Esophagus squamous epithelium (tissue), 5 donors: Measurements from ENCODE around the gene SPPL2B. TPM values are rescaled to one million over a fixed set of nuclear protein-coding genes. Genes with fewer than 3 reads are reported as not detected.

Source experiments
- DNase-seq: peaks from one replicate; lab custom pipeline; 2025; lab: John Stamatoyannopoulos, UW
- H3K27ac ChIP-seq, 4 donors: fragments of 200-600 bp; sonication (generic); one replicate each; pipeline ENCODE4 v1.5.1; 2016 to 2019; ENCODE audit warnings: mild to moderate bottlenecking in 1 of 4
- H3K27me3 ChIP-seq, 4 donors: fragments of 200-600 bp; sonication (generic); 1 replicate in 3 of 4; 2 replicates in 1 of 4; pipeline versions ENCODE4 v1.5.1 to v1.6.0; 2017 to 2021; ENCODE audit warnings: antibody characterized with exemption in 1 of 4
- H3K36me3 ChIP-seq, 3 donors: fragments of 200-600 bp; sonication (generic); one replicate each; pipeline ENCODE4 v1.5.1; 2016 to 2019
- H3K4me1 ChIP-seq, 3 donors: fragments of 200-600 bp; sonication (generic); one replicate each; pipeline ENCODE4 v1.5.1; 2017 to 2019
- H3K4me3 ChIP-seq, 4 donors: fragments of 200-600 bp; sonication (generic); 1 replicate in 3 of 4; 2 replicates in 1 of 4; pipeline ENCODE4 v1.5.1; 2016 to 2019; ENCODE audit warnings: mild to moderate bottlenecking in 2 of 4, moderate library complexity in 1 of 4
- H3K9me3 ChIP-seq, 3 donors: fragments of 200-600 bp; sonication (generic); one replicate each; pipeline ENCODE4 v1.5.1; 2016 to 2019
- CTCF ChIP-seq, 6 experiments: fragments of 450-650 bp in 4 of 6; fragments of 200-600 bp in 2 of 6; sonication (generic) in 2 of 6; IDR thresholded peaks; one replicate each; pipeline ENCODE4 v1.5.1; 2016 to 2019; ENCODE audit warnings: antibody characterized with exemption in 6 of 6, mild to moderate bottlenecking in 4 of 6, moderate library complexity in 4 of 6
- POLR2A ChIP-seq, 4 donors: fragments of 450-650 bp; IDR thresholded peaks; one replicate each; pipeline ENCODE4 v1.6.1; 2017; ENCODE audit warnings: antibody characterized with exemption in 4 of 4, mild to moderate bottlenecking in 4 of 4, moderate library complexity in 3 of 4
- WGBS, 2 donors: methylation state at CpG; one replicate each; pipeline ENCODE4 v1.1.5; 2018; 5-methylcytosine and 5-hydroxymethylcytosine counted together
- intact Hi-C: fragments of 100-400 bp; cut with DNase I; formaldehyde crosslinking; loops from one replicate; pipeline ENCODE4 v1.15.0; 2022
- total RNA-seq, 4 donors: library from RNA; depleted of rRNA; stranded (reverse); fragments of >200 nt; gene quantifications; one replicate each; pipeline ENCODE4 v1.1.0, GENCODE V29; 2016
- donor health status: DM: yes; HTN: yes; CAD: no.

Gene SPPL2B
- total RNA-seq, 4 donors from 2014 or later, result 14.7 to 37.7 (median 36.2) TPM

- Histone ChIP-seq H3K9me3 (no peaks in the 10 kb centered on the region), H3K4me1 (peaks cover 19 to 36% (median 22%) of the 10 kb centered on the region in 3 donors), H3K4me3 (no peak overlapping the region), H3K27ac (no peak overlapping the region), H3K27me3 (peaks cover 21 to 79% (median 26%) of the 10 kb centered on the region in 4 donors), H3K36me3 (no peaks in the 10 kb centered on the region)
- no peak for DNase-seq
- TF ChIP-seq CTCF (IDR thresholded peaks at IDR 0.05), result no peak
- TF ChIP-seq POLR2A (IDR thresholded peaks at IDR 0.05), result no peak
- intact Hi-C loops, result loop anchor here (10.0 kb wide), 2 partner anchors 106 to 336 kb away; no protein-coding TSS in a partner anchor
- 88% methylated on average over 8 of the region's 17 CpGs; no CpG with 5 or more reads in 1 of the 2 donors for whole genome bisulfite sequencing, 2 donors
These were observed 40.1 kb upstream of the SPPL2B start for GRCh38 chr19:2288338-2288817.

- intact Hi-C loops, result loop anchor here (10.0 kb wide), 2 partner anchors 106 to 336 kb away; no protein-coding TSS in a partner anchor
- peak overlapping the region in 3 of 4 donors; percentile 34 to 65 (median 51) for H3K4me3 ChIP-seq
- no peak for TF ChIP-seq POLR2A (IDR thresholded peaks at IDR 0.05)
- no peak for TF ChIP-seq CTCF (IDR thresholded peaks at IDR 0.05)
- WGBS, 2 donors, result 70 to 80% methylated on average over 1 to 2 of the region's 28 CpGs
- peaks cover 21 to 86% (median 26%) of the 10 kb centered on the region in 4 donors for H3K27me3 ChIP-seq
- no peak for DNase-seq
- H3K9me3 ChIP-seq, result no peaks in the 10 kb centered on the region
- H3K36me3 ChIP-seq, result no peaks in the 10 kb centered on the region
- H3K27ac ChIP-seq, result peak overlapping the region; percentile 4 to 76 (median 52)
- peaks cover 19 to 39% (median 22%) of the 10 kb centered on the region in 3 donors for H3K4me1 ChIP-seq
These were observed 39.4 kb upstream of the SPPL2B start for GRCh38 chr19:2288818-2289713.

DNA sequence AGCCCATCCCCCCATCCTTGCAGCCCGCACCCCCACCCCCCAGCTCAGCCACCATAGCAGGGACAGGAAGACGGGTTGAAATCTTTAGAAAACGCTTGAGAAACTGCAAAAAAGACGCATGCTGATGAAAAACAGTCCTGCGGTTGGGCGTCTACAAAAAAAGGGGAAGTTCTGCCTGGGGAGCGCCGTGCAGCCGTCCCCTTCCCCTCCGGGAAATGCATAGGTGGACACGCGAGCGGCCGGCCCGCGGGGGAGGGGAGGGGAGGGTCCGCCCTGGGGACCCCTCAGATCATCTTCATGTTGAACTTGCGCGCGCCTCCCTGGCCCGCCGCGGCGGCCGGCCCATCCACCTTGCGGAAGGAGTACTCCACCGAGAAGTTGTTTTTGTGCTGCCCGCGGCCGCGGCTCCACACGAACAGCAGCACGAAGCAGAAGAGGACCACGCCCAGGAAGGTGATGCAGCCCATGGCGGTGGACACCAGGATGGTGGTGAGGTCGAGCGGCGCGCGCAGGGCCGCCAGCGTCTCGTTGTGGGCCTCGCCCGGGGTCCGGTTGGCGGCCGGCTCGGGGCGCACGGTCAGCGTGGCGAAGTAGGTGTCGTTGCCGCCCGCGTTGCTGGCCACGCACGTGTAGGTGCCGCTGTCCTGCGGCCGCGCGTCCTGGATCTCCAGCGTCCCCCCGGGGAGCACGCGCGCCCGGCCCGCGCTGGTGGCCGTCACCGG, 38.6 kb upstream of the SPPL2B start:
- Histone ChIP-seq H3K4me1 (peaks cover 19 to 47% (median 28%) of the 10 kb centered on the region in 3 donors), H3K27ac (peak overlapping the region; percentile 8 to 76 (median 52)), H3K27me3 (peaks cover 21 to 94% (median 26%) of the 10 kb centered on the region in 4 donors), H3K36me3 (no peaks in the 10 kb centered on the region), H3K4me3 (peak overlapping the region; percentile 13 to 65 (median 42)), H3K9me3 (no peaks in the 10 kb centered on the region)
- no peak for DNase-seq
- intact Hi-C loops, result loop anchor here (10.0 kb wide), 2 partner anchors 105 to 335 kb away; no protein-coding TSS in a partner anchor
- peak in 1 of 4 donors; percentile 27 for TF ChIP-seq POLR2A (IDR thresholded peaks at IDR 0.05)
- TF ChIP-seq CTCF (IDR thresholded peaks at IDR 0.05), result no peak
- 0 to 1% methylated on average over 19 to 33 of the region's 74 CpGs for WGBS, 2 donors

GRCh38 chr19:2290441-2291184, 37.9 kb upstream of the SPPL2B start:
- DNase-seq, result no peak
- Histone ChIP-seq H3K4me3 (peak overlapping the region; percentile 13 to 65 (median 42)), H3K4me1 (peaks cover 19 to 55% (median 28%) of the 10 kb centered on the region in 3 donors), H3K36me3 (no peaks in the 10 kb centered on the region), H3K27me3 (peaks cover 21 to 100% (median 26%) of the 10 kb centered on the region in 4 donors), H3K9me3 (no peaks in the 10 kb centered on the region), H3K27ac (peak overlapping the region in 3 of 4 donors; percentile 8 to 76 (median 72))
- no peak for TF ChIP-seq POLR2A (IDR thresholded peaks at IDR 0.05)
- TF ChIP-seq CTCF (IDR thresholded peaks at IDR 0.05), result no peak
- intact Hi-C loops, result no loop called here
- WGBS, 2 donors, result 4% methylated on average over 9 to 11 of the region's 82 CpGs
